Uterus (tissue), 4 donors: Measurements from ENCODE around the gene GHRL. TPM values are rescaled to one million over a fixed set of nuclear protein-coding genes. Genes with fewer than 3 reads are reported as not detected.

Experiments used
- DNase-seq, 2 donors: peaks; one replicate each; pipeline ENCODE4 v3.0.0-alpha.2; 2019 to 2020
- H3K27ac ChIP-seq, 2 donors: fragments of 200-600 bp; sonication (generic); 1 replicate in 1 of 2; 2 replicates in 1 of 2; pipeline ENCODE4 v1.5.1; 2016 to 2018
- H3K27me3 ChIP-seq, 2 donors: fragments of 200-600 bp; sonication (generic); one replicate each; pipeline ENCODE4 v1.5.1; 2018 to 2019; ENCODE audit warnings: control low read depth in 1 of 2
- H3K36me3 ChIP-seq, 2 donors: fragments of 200-600 bp; sonication (generic); one replicate each; pipeline ENCODE4 v1.5.1; 2019; ENCODE audit warnings: control low read depth in 1 of 2
- H3K4me1 ChIP-seq, 2 donors: fragments of 200-600 bp; sonication (generic); one replicate each; pipeline ENCODE4 v1.5.1; 2018 to 2019; ENCODE audit warnings: control low read depth in 1 of 2
- H3K4me3 ChIP-seq, 2 donors: fragments of 200-600 bp; sonication (generic); 1 replicate in 1 of 2; 2 replicates in 1 of 2; pipeline ENCODE4 v1.5.1; 2018 to 2019; ENCODE audit warnings: mild to moderate bottlenecking in 1 of 2
- H3K9me3 ChIP-seq, 2 donors: fragments of 200-600 bp; sonication (generic); one replicate each; pipeline ENCODE4 v1.5.1; 2019; ENCODE audit warnings: control low read depth in 1 of 2
- POLR2A ChIP-seq, 2 donors: fragments of 450-650 bp; IDR thresholded peaks; one replicate each; pipeline ENCODE4 v1.6.1; 2016; ENCODE audit warnings: antibody characterized with exemption in 2 of 2, mild to moderate bottlenecking in 1 of 2, moderate library complexity in 1 of 2
- intact Hi-C: fragments of 100-400 bp; cut with DNase I; formaldehyde crosslinking; loops from one replicate; pipeline ENCODE4 v1.15.1; 2023; ENCODE audit warnings: low total_unique reads
- total RNA-seq, 4 donors: library from RNA; depleted of rRNA in 3 of 4; stranded (reverse); fragments of >200 nt in 3 of 4; gene quantifications; one replicate each; pipeline versions ENCODE4 v1.1.0 to v1.2.4, GENCODE V29; 2014 to 2023
- TF ChIP-seq, protein P1 (sequence below), 4 experiments: fragments of 200-600 bp in 2 of 4; fragments of 450-650 bp in 2 of 4; sonication (generic) in 2 of 4; IDR thresholded peaks; one replicate each; pipeline ENCODE4 v1.5.1; 2016 to 2019; ENCODE audit warnings: antibody characterized with exemption in 4 of 4, mild to moderate bottlenecking in 2 of 4, moderate library complexity in 1 of 4
- donor health status: DM: yes; HTN: yes; CAD: no.

GHRL gene
- total RNA-seq, 4 donors from 2014 or later: 7.9 TPM; not detected in 3

DNA sequence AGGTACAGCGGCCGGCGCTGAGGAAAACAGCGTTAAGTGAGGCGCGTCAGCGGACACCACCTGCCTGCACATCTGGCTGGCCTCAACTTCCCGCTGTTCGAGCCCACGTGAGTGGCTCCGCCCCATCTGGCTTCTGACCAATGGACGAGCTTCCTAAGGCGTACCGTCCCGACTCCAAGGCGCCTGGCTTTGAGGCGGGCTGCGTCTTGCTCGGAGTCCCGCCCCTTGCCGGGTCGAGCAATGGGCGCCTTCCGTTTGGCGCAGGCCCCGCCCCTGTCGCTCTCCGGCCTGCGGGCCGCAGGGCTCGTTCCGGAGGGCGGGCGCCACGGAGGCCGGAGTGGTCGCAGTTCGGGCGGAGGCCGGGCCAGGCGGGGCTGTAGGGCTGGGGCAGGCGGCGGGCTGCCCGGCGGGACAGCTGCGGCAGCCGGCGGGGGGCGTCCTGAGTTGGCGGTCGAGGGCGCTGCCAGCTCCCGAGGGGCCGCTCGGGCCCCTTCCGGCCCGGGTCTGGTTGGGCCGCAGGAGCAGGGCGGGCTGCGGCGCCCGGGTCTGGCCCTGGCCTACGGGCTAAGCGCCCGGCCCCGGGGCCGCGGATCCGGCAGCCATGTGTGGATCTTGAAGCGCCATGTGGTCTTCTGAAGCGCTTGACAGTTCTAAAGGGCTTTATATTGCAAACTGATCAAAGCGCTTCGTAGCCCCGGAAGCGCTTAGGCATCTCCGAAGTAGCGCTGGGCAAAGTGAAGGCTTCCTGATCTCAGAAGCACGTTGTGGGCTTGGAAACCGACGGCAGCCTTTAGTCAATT, 44.4 kb downstream of the GHRL start, which contains the start of gene TATDN2:
Gene TATDN2 (plus strand): TSS at position 276 of the 800 bp plus-strand sequence. CDS start 742 bp downstream, outside the sequence.
- no peaks in the 10 kb centered on the region for H3K36me3 ChIP-seq
- H3K4me3 ChIP-seq: peak within 1 kb of the TSS; percentile 71 to 93
- DNase-seq: peak; percentile 97 to 98
- intact Hi-C loops: no loop called here
- peaks cover 0 to 4% of the 10 kb centered on the region in 2 donors for H3K4me1 ChIP-seq
- no peaks in the 10 kb centered on the region for H3K9me3 ChIP-seq
- H3K27ac ChIP-seq: peak within 1 kb of the TSS; percentile 87 to 94
- TF ChIP-seq, protein P1, sequence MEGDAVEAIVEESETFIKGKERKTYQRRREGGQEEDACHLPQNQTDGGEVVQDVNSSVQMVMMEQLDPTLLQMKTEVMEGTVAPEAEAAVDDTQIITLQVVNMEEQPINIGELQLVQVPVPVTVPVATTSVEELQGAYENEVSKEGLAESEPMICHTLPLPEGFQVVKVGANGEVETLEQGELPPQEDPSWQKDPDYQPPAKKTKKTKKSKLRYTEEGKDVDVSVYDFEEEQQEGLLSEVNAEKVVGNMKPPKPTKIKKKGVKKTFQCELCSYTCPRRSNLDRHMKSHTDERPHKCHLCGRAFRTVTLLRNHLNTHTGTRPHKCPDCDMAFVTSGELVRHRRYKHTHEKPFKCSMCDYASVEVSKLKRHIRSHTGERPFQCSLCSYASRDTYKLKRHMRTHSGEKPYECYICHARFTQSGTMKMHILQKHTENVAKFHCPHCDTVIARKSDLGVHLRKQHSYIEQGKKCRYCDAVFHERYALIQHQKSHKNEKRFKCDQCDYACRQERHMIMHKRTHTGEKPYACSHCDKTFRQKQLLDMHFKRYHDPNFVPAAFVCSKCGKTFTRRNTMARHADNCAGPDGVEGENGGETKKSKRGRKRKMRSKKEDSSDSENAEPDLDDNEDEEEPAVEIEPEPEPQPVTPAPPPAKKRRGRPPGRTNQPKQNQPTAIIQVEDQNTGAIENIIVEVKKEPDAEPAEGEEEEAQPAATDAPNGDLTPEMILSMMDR (IDR thresholded peaks at IDR 0.05): peak in 1 of 4 experiments; percentile 27
- TF ChIP-seq POLR2A (IDR thresholded peaks at IDR 0.05): peak; percentile 69 to 90
- H3K27me3 ChIP-seq: no peaks in the 10 kb centered on the region

DNA sequence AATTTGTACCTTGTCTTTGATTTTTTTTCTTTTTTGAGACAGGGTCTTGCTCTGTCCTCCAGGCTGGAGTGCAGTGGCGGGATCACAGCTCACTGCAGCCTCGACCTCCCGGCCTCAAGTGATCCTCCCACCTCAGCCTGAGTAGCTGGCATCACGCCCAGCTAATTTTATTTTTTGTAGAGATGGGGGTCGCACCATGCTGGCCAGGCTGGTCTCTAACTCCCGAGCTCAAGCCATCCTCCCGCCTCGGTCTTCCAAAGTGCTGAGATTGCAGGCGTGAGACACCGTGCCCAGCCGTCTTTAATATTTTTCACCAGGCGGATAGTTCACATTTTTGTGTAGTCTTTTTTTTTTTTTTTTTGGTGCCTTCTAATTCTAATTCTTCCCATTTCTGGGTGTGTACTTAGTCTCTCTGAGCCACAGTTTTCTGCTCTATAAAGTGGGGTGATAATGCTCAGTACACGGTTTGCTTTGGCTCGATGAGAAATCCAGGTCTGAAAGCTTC, 45.0 kb downstream of the GHRL start:
- Histone ChIP-seq H3K4me1 (peaks cover 0 to 4% of the 10 kb centered on the region in 2 donors), H3K36me3 (no peaks in the 10 kb centered on the region), H3K27ac (peak overlapping the region; percentile 87 to 94), H3K27me3 (no peaks in the 10 kb centered on the region), H3K9me3 (no peaks in the 10 kb centered on the region), H3K4me3 (peak overlapping the region; percentile 71 to 93)
- intact Hi-C loops: no loop called here
- DNase-seq: peak; percentile 23 to 26
- TF ChIP-seq POLR2A (IDR thresholded peaks at IDR 0.05): no peak
- TF ChIP-seq, protein P1 (IDR thresholded peaks at IDR 0.05): no peak

DNA sequence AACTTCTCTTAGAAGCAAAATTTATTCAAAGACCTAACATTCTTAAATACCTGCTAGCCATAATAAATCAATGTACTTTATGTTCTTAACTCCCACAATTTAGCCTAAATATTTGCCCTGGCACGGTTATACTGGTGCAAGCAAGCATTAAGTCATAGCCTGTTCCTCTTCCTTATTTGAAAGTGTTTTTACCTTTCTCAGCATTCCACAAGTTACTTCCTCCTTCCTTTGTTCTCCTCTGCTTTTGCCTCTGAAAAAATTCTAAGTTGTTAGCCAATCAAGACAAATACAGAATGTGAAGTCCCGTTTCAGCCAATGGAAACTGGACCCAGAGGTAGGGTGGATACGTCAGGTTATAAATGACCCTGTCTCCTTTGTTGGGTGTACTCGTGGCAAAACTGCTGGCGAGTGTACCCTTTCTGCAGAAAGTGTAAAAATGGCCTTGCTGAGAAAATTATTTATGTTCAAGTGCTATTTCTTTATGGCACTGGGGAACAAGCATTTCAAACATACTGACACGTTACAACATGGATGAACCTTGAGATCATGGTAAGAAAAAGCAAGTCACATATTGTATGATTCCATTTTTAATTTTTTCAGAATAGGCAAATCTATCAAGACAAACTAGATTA, 47.5 kb downstream of the GHRL start:
- DNase-seq: no peak
- Histone ChIP-seq H3K27me3 (no peaks in the 10 kb centered on the region), H3K9me3 (no peaks in the 10 kb centered on the region), H3K4me1 (peaks cover 0 to 2% of the 10 kb centered on the region in 2 donors), H3K27ac (no peak overlapping the region), H3K4me3 (no peak overlapping the region), H3K36me3 (no peaks in the 10 kb centered on the region)
- no peak for TF ChIP-seq POLR2A (IDR thresholded peaks at IDR 0.05)
- TF ChIP-seq, protein P1 (IDR thresholded peaks at IDR 0.05): no peak
- intact Hi-C loops: no loop called here

DNA sequence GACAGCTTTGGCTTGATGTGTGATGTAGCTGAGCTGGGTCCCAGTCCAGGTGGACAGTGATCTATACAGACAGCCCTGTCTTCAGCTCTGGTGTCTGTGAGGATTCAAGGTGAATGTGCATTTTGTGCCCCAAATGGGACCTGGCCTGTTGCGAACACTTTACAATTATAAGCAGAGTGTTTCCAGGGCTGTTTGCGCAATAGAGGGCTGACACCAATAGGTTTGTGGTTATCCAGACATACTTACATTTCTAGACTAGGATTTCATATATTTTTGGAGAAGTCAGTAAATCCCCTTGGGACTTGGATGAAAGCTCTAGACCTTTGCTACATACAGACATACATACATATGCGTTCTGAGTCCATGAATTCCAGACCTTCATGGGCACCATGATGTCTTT, 48.7 kb downstream of the GHRL start:
- Histone ChIP-seq H3K4me1 (no peaks in the 10 kb centered on the region), H3K36me3 (no peaks in the 10 kb centered on the region), H3K27ac (no peak overlapping the region), H3K4me3 (no peak overlapping the region), H3K9me3 (no peaks in the 10 kb centered on the region), H3K27me3 (no peaks in the 10 kb centered on the region)
- TF ChIP-seq, protein P1 (IDR thresholded peaks at IDR 0.05): no peak
- TF ChIP-seq POLR2A (IDR thresholded peaks at IDR 0.05): no peak
- no peak for DNase-seq
- intact Hi-C loops: no loop called here
